ENCODE measurements around the gene MB21D2.

GRCh38 chr3:192816351-192816750 is 101.3 kb downstream of the MB21D2 start:
- TF ChIP-seq CTCF (conservative IDR thresholded peaks at IDR 0.05; ENCODE audit: low read length) (peak; percentile 89), EZH2phosphoT487 (IDR thresholded peaks at IDR 0.05; ENCODE audit: borderline replicate concordance, low read depth, low read length) (no peak)

Measured in OCI-LY7 (cell line).